ENCODE results near the gene MIA.
A peak's percentile ranks its signal among the peaks of the same experiment; 100 is the strongest.

MIA gene

DNA sequence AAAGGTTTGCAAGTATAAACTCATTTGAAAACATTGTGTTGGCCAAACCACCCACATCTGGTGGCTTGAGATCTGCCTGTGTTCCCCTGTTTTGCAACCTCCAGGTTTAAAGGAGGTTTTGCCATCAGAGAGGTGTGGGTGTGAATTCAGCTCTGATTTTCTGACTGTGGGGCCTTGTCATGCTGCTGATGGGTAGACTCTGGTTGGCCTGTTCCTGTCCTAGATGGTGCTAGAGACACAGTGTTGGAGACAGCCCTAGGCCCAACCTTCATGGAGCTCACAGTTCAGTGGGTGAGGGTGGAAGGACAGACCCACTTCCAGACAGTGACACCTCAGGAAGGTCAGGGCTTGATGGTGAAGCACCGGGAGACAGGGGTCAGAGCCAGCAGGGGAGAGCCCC, 10.2 kb downstream of the MIA start:
- ChIA-PET POLR2A (ENCODE audit: low non-redundant PET) (no interaction called here), CTCF (no interaction called here)
- TF ChIP-seq, protein P1, sequence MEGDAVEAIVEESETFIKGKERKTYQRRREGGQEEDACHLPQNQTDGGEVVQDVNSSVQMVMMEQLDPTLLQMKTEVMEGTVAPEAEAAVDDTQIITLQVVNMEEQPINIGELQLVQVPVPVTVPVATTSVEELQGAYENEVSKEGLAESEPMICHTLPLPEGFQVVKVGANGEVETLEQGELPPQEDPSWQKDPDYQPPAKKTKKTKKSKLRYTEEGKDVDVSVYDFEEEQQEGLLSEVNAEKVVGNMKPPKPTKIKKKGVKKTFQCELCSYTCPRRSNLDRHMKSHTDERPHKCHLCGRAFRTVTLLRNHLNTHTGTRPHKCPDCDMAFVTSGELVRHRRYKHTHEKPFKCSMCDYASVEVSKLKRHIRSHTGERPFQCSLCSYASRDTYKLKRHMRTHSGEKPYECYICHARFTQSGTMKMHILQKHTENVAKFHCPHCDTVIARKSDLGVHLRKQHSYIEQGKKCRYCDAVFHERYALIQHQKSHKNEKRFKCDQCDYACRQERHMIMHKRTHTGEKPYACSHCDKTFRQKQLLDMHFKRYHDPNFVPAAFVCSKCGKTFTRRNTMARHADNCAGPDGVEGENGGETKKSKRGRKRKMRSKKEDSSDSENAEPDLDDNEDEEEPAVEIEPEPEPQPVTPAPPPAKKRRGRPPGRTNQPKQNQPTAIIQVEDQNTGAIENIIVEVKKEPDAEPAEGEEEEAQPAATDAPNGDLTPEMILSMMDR (conservative IDR thresholded peaks at IDR 0.05; ENCODE audit: low read depth), result no peak
- peak overlapping the region; percentile 30; the same call in 1 of the 2 replicates for H3K27ac ChIP-seq
- DNase-seq (ENCODE audit: low spot score), result no peak

DNA sequence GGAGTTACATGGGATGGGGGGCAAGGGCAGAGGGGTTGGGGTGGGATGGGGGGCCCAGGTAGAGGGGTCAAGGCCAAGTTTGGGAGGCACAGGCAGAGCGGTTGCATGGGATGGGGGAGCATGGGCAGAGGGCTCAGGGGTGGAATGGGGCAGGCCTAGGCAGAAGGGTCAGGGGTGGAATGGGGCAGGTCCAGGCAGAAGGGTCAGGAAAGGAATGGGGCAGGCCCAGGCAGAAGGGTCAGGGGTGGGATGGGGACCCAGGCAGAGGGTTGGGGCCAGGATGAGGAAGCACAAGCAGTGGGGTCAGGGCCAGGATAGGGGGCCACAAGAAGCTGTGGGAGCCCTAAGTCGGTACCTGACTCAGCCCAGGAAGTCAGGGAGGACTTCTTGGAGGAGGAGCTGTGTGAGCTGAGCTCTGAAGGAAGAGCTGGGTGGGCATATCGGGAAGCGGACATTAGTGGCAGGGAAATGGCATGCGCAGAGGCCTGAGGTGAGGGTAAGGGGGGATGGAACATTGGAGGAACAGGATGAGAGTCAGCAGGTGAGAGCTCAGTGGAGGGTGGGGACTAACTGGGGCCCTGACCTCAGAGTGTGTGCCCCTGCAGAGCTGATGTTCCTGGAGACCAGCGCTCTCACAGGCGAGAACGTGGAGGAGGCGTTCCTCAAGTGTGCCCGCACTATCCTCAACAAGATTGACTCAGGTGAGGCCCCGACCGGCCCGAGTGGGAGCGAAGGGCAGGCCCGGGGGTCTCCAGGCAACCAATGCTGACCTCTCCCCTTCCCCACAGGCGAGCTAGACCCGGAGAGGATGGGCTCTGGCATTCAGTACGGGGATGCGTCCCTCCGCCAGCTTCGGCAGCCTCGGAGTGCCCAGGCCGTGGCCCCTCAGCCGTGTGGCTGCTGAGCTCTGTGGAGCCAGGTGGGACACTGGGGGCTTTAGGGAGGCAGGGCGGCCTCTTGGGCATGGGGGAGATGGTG, 11.0 kb downstream of the MIA start:
- DNase-seq (ENCODE audit: low spot score), result no peak
- no peak overlapping the region for H3K27ac ChIP-seq
- POLR2A ChIA-PET (ENCODE audit: low non-redundant PET), result interaction anchor here (0.5 kb wide), 1 partner anchor 231 kb away, joined by 6 read pairs; no protein-coding TSS in a partner anchor
- CTCF ChIA-PET, result interaction anchor here (0.6 to 1.4 kb wide), 3 partner anchors 44 to 184 kb away, joined by 3 to 7 read pairs (median 4); no protein-coding TSS in a partner anchor
- TF ChIP-seq, protein P1 (conservative IDR thresholded peaks at IDR 0.05; ENCODE audit: low read depth), result no peak

DNA sequence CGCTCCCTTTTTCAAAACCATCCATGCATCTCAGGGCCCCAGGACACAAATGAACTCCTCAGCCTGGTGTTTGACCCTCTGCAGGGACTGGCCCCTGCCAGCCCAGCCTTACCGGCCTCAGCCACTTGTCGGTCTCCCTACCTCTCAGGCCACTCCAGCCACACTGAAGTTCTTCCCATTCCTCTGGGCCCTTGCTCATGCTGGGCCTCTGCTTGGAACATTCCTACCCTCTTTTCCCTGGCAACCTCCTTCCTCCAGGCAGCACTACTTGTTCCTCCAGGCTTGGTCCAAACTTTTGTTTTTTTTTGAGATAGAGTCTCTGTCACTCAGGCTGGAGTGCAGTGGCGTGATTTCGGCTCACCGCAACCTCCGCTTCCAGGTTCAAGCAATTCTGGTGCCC, 16.0 kb downstream of the MIA start:
- ChIA-PET POLR2A (ENCODE audit: low non-redundant PET) (no interaction called here), CTCF (no interaction called here)
- TF ChIP-seq, protein P1 (conservative IDR thresholded peaks at IDR 0.05; ENCODE audit: low read depth), result no peak

DNA sequence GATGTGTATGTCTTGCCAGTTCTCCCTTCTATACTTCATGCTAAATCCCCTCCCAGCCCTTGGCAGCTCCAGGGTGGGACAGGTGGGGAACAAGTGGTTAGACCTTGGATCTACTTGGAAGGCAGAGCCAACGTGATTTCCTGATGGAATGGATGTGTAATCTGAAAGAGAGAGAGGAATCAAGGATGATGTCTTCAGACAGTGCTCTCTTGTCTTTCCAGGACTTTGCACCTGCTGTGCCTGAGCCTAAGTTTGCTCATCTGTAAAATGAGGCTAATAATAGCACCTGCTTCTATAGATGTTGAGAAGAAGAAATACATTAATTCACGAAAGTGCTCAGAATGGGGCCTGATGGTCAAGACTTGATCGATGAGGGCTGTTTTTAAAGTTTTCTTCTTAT, 16.7 kb downstream of the MIA start:
- TF ChIP-seq, protein P1 (conservative IDR thresholded peaks at IDR 0.05; ENCODE audit: low read depth), result no peak
- H3K27ac ChIP-seq, result peak overlapping the region; percentile 16; the same call in 1 of the 2 replicates
- CTCF ChIA-PET, result no interaction called here
- POLR2A ChIA-PET (ENCODE audit: low non-redundant PET), result no interaction called here
- no peak for DNase-seq (ENCODE audit: low spot score)

More for the DNA sequence above, 16.0 kb downstream of the MIA start:
- peak overlapping the region; percentile 16 for H3K27ac ChIP-seq
- DNase-seq (ENCODE audit: low spot score), result no peak

DNA sequence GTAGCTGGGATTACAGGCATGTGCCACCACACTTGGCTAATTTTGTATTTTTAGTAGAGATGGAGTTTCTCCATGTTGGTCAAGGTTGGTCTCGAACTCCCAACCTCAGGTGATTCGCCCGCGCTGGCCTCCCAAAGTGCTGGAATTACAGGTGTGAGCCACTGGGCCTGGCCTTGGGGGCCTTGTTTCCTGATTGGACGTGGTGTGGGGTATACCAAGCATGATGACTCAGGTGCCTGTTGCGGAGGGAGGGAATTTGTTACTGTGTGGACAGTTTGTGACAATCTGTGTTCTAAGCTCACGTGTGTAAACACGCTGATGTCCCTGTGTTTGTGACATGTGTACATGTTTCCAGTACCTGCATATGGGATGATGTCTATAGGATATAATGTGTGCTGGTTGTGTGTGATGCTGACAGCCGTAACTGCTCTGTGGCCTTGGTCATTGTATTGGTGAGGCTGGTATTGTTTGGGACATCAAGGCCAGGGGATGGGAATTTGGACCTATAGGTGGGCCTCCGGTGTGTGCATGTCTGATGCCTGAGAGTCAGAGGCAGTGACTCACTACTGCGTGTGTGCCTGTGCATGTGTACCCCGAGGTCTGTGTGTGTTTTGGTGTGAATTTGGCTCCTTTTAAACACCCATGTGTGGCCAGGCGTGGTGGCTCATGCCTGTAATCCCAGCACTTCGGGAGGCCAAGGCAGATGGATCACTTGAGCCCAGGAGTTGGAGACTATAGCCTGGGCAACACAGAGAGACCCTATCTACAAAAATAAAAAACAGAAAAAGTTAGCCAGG, 22.0 kb downstream of the MIA start:
- H3K27ac ChIP-seq, result peak overlapping the region; percentile 88
- TF ChIP-seq, protein P1 (conservative IDR thresholded peaks at IDR 0.05; ENCODE audit: low read depth), result no peak
- CTCF ChIA-PET, result interaction anchor here (0.6 kb wide), 1 partner anchor 340 kb away, joined by 3 read pairs; no protein-coding TSS in a partner anchor
- POLR2A ChIA-PET (ENCODE audit: low non-redundant PET), result no interaction called here
- DNase-seq (ENCODE audit: low spot score), result no peak

Data from RWPE1 (cell line).